ENCODE data around the gene SSUH2.

The SSUH2 gene

GRCh38 chr3:8597219-8597853, 47.3 kb downstream of the SSUH2 start:
- no peak overlapping the region for H3K4me3 ChIP-seq (ENCODE audit: low read depth, low read length)
- no peak for DNase-seq (ENCODE audit: low read depth)
- TF ChIP-seq CTCF (IDR thresholded peaks at IDR 0.05; ENCODE audit: control insufficient read depth, extremely low read depth, insufficient read depth) = no peak

- DNase-seq (ENCODE audit: low read depth) = no peak
- no peak overlapping the region for H3K4me3 ChIP-seq (ENCODE audit: low read depth, low read length)
- TF ChIP-seq CTCF (IDR thresholded peaks at IDR 0.05; ENCODE audit: control insufficient read depth, extremely low read depth, insufficient read depth) = no peak
Observed at GRCh38 chr3:8596321-8597218, 48.0 kb downstream of the SSUH2 start.

- H3K4me3 ChIP-seq (ENCODE audit: low read depth, low read length) = no peak overlapping the region
- TF ChIP-seq CTCF (IDR thresholded peaks at IDR 0.05; ENCODE audit: control insufficient read depth, extremely low read depth, insufficient read depth) = no peak
- DNase-seq (ENCODE audit: low read depth) = no peak
Observed at GRCh38 chr3:8595695-8596115, 48.9 kb downstream of the SSUH2 start.

GRCh38 chr3:8595252-8595651, 49.3 kb downstream of the SSUH2 start:
- no peak overlapping the region for H3K4me3 ChIP-seq (ENCODE audit: low read depth, low read length)
- DNase-seq (ENCODE audit: low read depth) = no peak
- TF ChIP-seq CTCF (IDR thresholded peaks at IDR 0.05; ENCODE audit: control insufficient read depth, extremely low read depth, insufficient read depth) = no peak

GRCh38 chr3:8593021-8593827, 51.4 kb downstream of the SSUH2 start:
- no peak overlapping the region for H3K4me3 ChIP-seq (ENCODE audit: low read depth, low read length)
- TF ChIP-seq CTCF (IDR thresholded peaks at IDR 0.05; ENCODE audit: control insufficient read depth, extremely low read depth, insufficient read depth) = no peak
- DNase-seq (ENCODE audit: low read depth) = no peak

GRCh38 chr3:8589880-8590556, 54.6 kb downstream of the SSUH2 start:
- H3K4me3 ChIP-seq (ENCODE audit: low read depth, low read length) = no peak overlapping the region
- no peak for TF ChIP-seq CTCF (IDR thresholded peaks at IDR 0.05; ENCODE audit: control insufficient read depth, extremely low read depth, insufficient read depth)
- DNase-seq (ENCODE audit: low read depth) = no peak
